HG03354 (cell line): ENCODE measurements around the gene CEP68.
"Not testable (repeated sequence)": the region's sequence is repeated elsewhere in the genome, so short reads cannot be mapped to it uniquely, and the experiment has no call there.

Experiments used
- ATAC-seq: cut with Tn5 transposase; IDR thresholded peaks from one replicate; pipeline ENCODE4 v1.9.1; 2021; ENCODE audit warnings: mild to moderate bottlenecking; ENCODE audit not compliant: unreplicated experiment, poor library complexity, severe bottlenecking

Gene CEP68

GRCh38 chr2:65122313-65122712 is 66.1 kb downstream of the CEP68 start:
- no peak for ATAC-seq

GRCh38 chr2:65125457-65125856 is 69.2 kb downstream of the CEP68 start:
- not testable (repeated sequence) for ATAC-seq

GRCh38 chr2:65128297-65129190 is 72.3 kb downstream of the CEP68 start:
- ATAC-seq = no peak

- peak; percentile 9 for ATAC-seq
Measured at GRCh38 chr2:65129286-65129825, 73.1 kb downstream of the CEP68 start.

- peak; percentile 96 for ATAC-seq
Measured at GRCh38 chr2:65129826-65130663, 73.8 kb downstream of the CEP68 start, which contains the start of gene RAB1A. TSS of gene RAB1A (minus strand) at chr2:65130106. CDS start at chr2:65129915, 191 bp downstream.

GRCh38 chr2:65130664-65131175 is 74.5 kb downstream of the CEP68 start:
- peak; percentile 36 for ATAC-seq

- not testable (repeated sequence) for ATAC-seq
Measured at GRCh38 chr2:65132930-65133329, 76.7 kb downstream of the CEP68 start.

- ATAC-seq = no peak
Measured at GRCh38 chr2:65133626-65134025, 77.4 kb downstream of the CEP68 start.

GRCh38 chr2:65134158-65134557 is 77.9 kb downstream of the CEP68 start:
- ATAC-seq = no peak

GRCh38 chr2:65136253-65136652 is 80.0 kb downstream of the CEP68 start:
- no peak for ATAC-seq
